ENCODE results near the gene MAGEA9.
A peak's percentile ranks its signal among the peaks of the same experiment; 100 is the strongest.
"Not testable (repeated sequence)": the region's sequence is repeated elsewhere in the genome, so short reads cannot be mapped to it uniquely, and the experiment has no call there.

MAGEA9 gene

DNA sequence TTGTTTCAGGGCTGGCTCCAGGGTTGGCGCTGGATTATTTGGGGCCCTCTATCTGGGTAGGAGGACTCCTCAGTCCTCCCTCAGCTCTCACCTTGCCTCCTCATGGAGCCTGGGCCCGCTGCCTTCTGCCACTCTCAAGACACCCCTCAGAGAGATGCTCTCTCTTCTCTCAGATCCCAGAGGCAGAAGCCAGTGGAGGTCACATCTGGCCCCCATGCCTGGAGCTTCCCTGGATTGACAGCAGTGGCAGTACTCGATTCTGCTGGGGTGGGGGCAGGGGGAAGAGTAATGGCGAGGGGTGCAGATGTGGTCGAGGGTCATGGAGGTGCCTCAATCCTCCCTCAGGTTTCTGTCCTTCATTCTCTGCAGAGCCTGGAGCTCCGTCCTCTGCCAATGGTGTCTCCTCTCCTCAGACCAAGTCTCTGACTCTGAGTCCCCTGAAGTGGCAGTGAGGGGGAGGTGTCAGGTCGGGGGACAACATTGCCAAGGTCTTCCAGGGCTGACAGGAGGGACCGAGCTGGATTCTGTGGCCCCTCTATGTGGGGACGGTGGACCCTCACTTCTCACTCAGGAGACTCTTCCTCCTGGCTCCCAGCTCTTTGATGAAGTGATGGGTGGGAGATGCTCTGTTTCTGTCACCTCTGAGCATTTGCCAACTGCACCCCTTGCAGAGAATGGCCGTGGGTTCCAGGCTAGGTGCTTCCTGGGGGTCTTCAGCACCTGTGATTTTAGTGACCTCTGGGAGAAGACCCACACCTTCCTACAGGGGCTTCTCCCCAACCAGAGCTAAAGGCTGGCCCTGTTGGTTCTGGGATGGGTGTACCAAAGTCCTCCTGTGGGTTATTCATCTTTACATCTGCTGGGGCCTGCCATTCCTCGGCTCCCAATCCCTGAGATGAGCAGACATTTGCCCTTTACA is 18.8 kb upstream of the MAGEA9 start:
- no peaks in the 10 kb centered on the region for H4K20me1 ChIP-seq (ENCODE audit: insufficient read depth, low read length)
- H3K27ac ChIP-seq (ENCODE audit: low read length): no peak overlapping the region
- H3K4me3 ChIP-seq (ENCODE audit: low read depth in 1 of 2, low read length in 2 of 2): no peak overlapping the region
- H3K27me3 ChIP-seq (ENCODE audit: insufficient read depth, low read length, poor library complexity): no peaks in the 10 kb centered on the region
- H2AFZ ChIP-seq (ENCODE audit: low read depth, low read length): no peak overlapping the region
- TF ChIP-seq, protein P1, sequence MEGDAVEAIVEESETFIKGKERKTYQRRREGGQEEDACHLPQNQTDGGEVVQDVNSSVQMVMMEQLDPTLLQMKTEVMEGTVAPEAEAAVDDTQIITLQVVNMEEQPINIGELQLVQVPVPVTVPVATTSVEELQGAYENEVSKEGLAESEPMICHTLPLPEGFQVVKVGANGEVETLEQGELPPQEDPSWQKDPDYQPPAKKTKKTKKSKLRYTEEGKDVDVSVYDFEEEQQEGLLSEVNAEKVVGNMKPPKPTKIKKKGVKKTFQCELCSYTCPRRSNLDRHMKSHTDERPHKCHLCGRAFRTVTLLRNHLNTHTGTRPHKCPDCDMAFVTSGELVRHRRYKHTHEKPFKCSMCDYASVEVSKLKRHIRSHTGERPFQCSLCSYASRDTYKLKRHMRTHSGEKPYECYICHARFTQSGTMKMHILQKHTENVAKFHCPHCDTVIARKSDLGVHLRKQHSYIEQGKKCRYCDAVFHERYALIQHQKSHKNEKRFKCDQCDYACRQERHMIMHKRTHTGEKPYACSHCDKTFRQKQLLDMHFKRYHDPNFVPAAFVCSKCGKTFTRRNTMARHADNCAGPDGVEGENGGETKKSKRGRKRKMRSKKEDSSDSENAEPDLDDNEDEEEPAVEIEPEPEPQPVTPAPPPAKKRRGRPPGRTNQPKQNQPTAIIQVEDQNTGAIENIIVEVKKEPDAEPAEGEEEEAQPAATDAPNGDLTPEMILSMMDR (IDR thresholded peaks at IDR 0.05; ENCODE audit: borderline replicate concordance, extremely low read depth, low read length, poor library complexity, severe bottlenecking): no peak
- TF ChIP-seq EZH2 (IDR thresholded peaks at IDR 0.05; ENCODE audit: borderline replicate concordance, low read depth, low read length, severe bottlenecking): no peak
- no peak overlapping the region for H3K4me2 ChIP-seq (ENCODE audit: insufficient read depth, low read length)
- no peaks in the 10 kb centered on the region for H3K79me2 ChIP-seq (ENCODE audit: insufficient read depth, low read length)
- DNase-seq: no peak
- no peak overlapping the region for H3K9ac ChIP-seq (ENCODE audit: low read depth, low read length)
- H3K36me3 ChIP-seq (ENCODE audit: insufficient read depth, low read length): no peaks in the 10 kb centered on the region
- no peak for ATAC-seq (ENCODE audit: insufficient read depth, low read depth)
- H3K9me3 ChIP-seq (ENCODE audit: insufficient read depth, low read length, severe bottlenecking): no peaks in the 10 kb centered on the region
- no peaks in the 10 kb centered on the region for H3K4me1 ChIP-seq (ENCODE audit: insufficient read depth, low read length)

DNA sequence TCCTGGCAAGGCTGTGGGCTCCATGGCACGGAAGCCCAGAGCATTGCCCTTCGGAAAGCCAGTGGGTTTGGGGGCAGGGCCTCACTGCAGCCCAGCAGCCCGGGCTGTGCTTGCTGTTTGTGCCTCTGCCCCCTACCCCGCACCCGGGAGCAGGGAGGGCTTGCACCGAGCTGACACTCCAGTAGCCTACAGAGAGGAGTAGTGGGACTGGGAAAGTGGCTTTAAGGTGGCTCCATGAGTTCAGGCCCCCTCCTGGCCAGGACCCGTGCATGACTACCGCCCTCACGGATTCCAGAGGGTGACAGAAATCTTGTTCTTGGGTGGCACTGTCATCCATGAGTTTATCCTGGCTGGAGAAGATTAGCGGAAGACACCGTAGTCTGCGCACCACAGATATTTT is 11.4 kb upstream of the MAGEA9 start:
- H3K4me3 ChIP-seq (ENCODE audit: low read depth in 1 of 2, low read length in 2 of 2); DNase-seq; H3K27me3 ChIP-seq (ENCODE audit: insufficient read depth, low read length, poor library complexity); H3K79me2 ChIP-seq (ENCODE audit: insufficient read depth, low read length); H3K4me2 ChIP-seq (ENCODE audit: insufficient read depth, low read length); H4K20me1 ChIP-seq (ENCODE audit: insufficient read depth, low read length); ATAC-seq (ENCODE audit: insufficient read depth, low read depth); H3K27ac ChIP-seq (ENCODE audit: low read length); H2AFZ ChIP-seq (ENCODE audit: low read depth, low read length); H3K36me3 ChIP-seq (ENCODE audit: insufficient read depth, low read length); H3K4me1 ChIP-seq (ENCODE audit: insufficient read depth, low read length); H3K9me3 ChIP-seq (ENCODE audit: insufficient read depth, low read length, severe bottlenecking); H3K9ac ChIP-seq (ENCODE audit: low read depth, low read length): not testable (repeated sequence)

DNA sequence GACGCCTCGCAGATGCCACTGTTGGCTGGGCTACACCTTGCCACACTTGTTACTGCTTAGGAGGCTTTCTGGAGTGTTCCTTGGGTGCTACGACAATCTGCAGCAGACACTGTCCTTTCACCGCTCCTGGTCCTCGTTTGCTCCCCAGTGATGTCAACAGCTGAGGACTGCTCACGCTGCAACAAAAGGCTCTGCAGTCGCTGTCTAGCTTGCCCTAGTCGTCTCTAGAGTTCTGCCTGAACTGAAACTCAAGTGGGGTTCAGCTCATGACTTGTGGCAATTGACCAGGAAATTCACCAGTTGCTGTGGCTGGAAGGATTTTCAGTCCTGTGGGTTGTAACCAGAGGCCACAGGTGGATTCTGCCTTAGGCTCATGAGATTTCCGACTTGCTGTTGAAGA is 8.7 kb upstream of the MAGEA9 start:
- not testable (repeated sequence) for H4K20me1 ChIP-seq (ENCODE audit: insufficient read depth, low read length); H3K27ac ChIP-seq (ENCODE audit: low read length); DNase-seq; H3K9me3 ChIP-seq (ENCODE audit: insufficient read depth, low read length, severe bottlenecking); H3K36me3 ChIP-seq (ENCODE audit: insufficient read depth, low read length); H3K4me3 ChIP-seq (ENCODE audit: low read depth in 1 of 2, low read length in 2 of 2); H3K4me1 ChIP-seq (ENCODE audit: insufficient read depth, low read length); H3K9ac ChIP-seq (ENCODE audit: low read depth, low read length); H3K27me3 ChIP-seq (ENCODE audit: insufficient read depth, low read length, poor library complexity); ATAC-seq (ENCODE audit: insufficient read depth, low read depth); H2AFZ ChIP-seq (ENCODE audit: low read depth, low read length); H3K4me2 ChIP-seq (ENCODE audit: insufficient read depth, low read length); H3K79me2 ChIP-seq (ENCODE audit: insufficient read depth, low read length)

DNA sequence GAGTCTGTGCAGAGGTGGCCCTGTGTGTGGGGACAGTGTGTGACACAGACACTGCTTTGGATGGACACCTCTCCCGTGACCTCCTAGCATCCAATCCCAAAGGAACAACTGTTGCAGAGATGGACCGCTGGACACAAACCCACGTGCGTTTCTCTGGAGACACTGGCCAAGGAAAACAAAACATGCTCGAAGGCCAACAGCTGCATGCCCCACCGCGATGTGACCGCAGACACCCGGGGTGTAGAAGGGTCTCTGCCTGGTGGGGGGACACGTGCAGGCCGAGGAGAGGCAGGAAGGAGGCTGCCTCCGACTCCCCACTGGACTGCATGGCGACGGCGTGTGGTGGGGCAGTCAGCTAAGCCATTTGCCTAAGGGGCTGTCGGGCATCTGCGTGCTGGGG is 8.0 kb upstream of the MAGEA9 start, which contains the start of gene HSFX1:
Gene HSFX1, plus strand, starts transcription at position 301 of the 400 bp plus-strand sequence. CDS start 614 bp downstream, outside the sequence.
- H3K36me3 ChIP-seq (ENCODE audit: insufficient read depth, low read length); H3K9me3 ChIP-seq (ENCODE audit: insufficient read depth, low read length, severe bottlenecking); H3K4me2 ChIP-seq (ENCODE audit: insufficient read depth, low read length); H3K27me3 ChIP-seq (ENCODE audit: insufficient read depth, low read length, poor library complexity); H4K20me1 ChIP-seq (ENCODE audit: insufficient read depth, low read length); H3K4me3 ChIP-seq (ENCODE audit: low read depth in 1 of 2, low read length in 2 of 2); H2AFZ ChIP-seq (ENCODE audit: low read depth, low read length); DNase-seq; ATAC-seq (ENCODE audit: insufficient read depth, low read depth); H3K4me1 ChIP-seq (ENCODE audit: insufficient read depth, low read length); H3K79me2 ChIP-seq (ENCODE audit: insufficient read depth, low read length); H3K27ac ChIP-seq (ENCODE audit: low read length); H3K9ac ChIP-seq (ENCODE audit: low read depth, low read length): not testable (repeated sequence)

DNA sequence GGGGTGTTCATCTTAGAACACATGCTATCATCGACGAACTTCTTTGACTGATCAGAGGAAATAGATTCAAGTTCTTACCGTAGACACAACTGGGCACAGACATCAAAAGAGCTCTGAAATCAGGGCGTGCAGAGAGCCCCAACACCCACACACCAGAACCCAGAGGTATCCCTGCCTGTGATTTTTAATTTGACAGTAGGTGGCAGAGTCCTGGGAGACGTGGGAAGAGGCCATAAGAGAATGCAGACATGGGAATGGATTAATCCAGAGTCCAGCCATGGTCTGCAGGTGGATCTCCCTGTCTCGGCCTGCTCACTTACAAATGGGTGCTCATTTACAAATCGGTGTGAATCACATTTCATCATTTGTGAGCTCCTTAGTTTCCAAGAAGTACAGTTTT is 3.7 kb upstream of the MAGEA9 start:
- H2AFZ ChIP-seq (ENCODE audit: low read depth, low read length); H3K36me3 ChIP-seq (ENCODE audit: insufficient read depth, low read length); ATAC-seq (ENCODE audit: insufficient read depth, low read depth): not testable (repeated sequence)

DNA sequence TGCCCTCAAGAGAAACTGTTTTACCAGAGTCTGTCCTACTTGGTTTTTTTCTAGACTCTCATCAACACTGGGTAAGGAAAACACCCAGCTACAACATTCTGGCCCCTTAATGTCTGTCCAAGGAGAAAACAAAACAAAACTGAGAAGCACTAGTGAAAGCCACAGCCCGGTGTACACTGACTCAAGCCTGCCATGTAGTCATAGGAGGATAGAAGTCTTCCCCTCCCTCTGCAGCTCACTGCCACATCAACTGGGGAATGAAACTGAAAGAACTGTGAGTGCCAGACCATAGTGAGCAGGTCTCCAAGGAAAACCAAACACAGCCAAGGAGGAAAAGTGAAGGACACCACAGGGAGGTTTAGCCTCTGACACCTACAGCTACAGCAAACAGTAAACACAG is 13.8 kb downstream of the MAGEA9 start:
- H2AFZ ChIP-seq (ENCODE audit: low read depth, low read length); H3K4me3 ChIP-seq (ENCODE audit: low read depth in 1 of 2, low read length in 2 of 2); H3K4me2 ChIP-seq (ENCODE audit: insufficient read depth, low read length); H3K36me3 ChIP-seq (ENCODE audit: insufficient read depth, low read length); H4K20me1 ChIP-seq (ENCODE audit: insufficient read depth, low read length); H3K9ac ChIP-seq (ENCODE audit: low read depth, low read length); DNase-seq; H3K9me3 ChIP-seq (ENCODE audit: insufficient read depth, low read length, severe bottlenecking); H3K27ac ChIP-seq (ENCODE audit: low read length); H3K27me3 ChIP-seq (ENCODE audit: insufficient read depth, low read length, poor library complexity); H3K79me2 ChIP-seq (ENCODE audit: insufficient read depth, low read length): not testable (repeated sequence)
- peaks cover 11% of the 10 kb centered on the region; the same call in 1 of the 2 replicates for H3K4me1 ChIP-seq (ENCODE audit: insufficient read depth, low read length)
- ATAC-seq (ENCODE audit: insufficient read depth, low read depth): peak; percentile 42; the same call in 1 of the 3 replicates

More for the DNA sequence above, 3.7 kb upstream of the MAGEA9 start:
- not testable (repeated sequence) for H3K9me3 ChIP-seq (ENCODE audit: insufficient read depth, low read length, severe bottlenecking); H3K4me1 ChIP-seq (ENCODE audit: insufficient read depth, low read length); H3K27me3 ChIP-seq (ENCODE audit: insufficient read depth, low read length, poor library complexity); H3K27ac ChIP-seq (ENCODE audit: low read length); H3K9ac ChIP-seq (ENCODE audit: low read depth, low read length); H3K79me2 ChIP-seq (ENCODE audit: insufficient read depth, low read length); DNase-seq; H4K20me1 ChIP-seq (ENCODE audit: insufficient read depth, low read length); H3K4me2 ChIP-seq (ENCODE audit: insufficient read depth, low read length); H3K4me3 ChIP-seq (ENCODE audit: low read depth in 1 of 2, low read length in 2 of 2)

All from DND-41 (cell line).